Activated naive CD4-positive, alpha-beta T cell treated with anti-CD3 and anti-CD28 coated beads, Interleukin-2, amount 50 U/mL, for 24 hours (primary cell): Measurements from ENCODE around the gene FOXK2.

ENCODE experiments used
- H3K27ac Mint-ChIP-seq: one replicate; pipeline ENCODE4 v1.8.0; 2021; ENCODE audit warnings: mild to moderate bottlenecking, mixed read lengths
- H3K27me3 Mint-ChIP-seq: one replicate; pipeline ENCODE4 v1.8.0; 2021; ENCODE audit warnings: mixed read lengths
- H3K36me3 Mint-ChIP-seq: one replicate; pipeline ENCODE4 v1.8.0; 2021; ENCODE audit warnings: mixed read lengths
- H3K4me1 Mint-ChIP-seq: one replicate; pipeline ENCODE4 v1.8.0; 2021; ENCODE audit warnings: mixed read lengths
- H3K4me3 Mint-ChIP-seq: one replicate; pipeline ENCODE4 v1.8.0; 2021; ENCODE audit warnings: mild to moderate bottlenecking, mixed read lengths
- H3K9me3 Mint-ChIP-seq: one replicate; pipeline ENCODE4 v1.8.0; 2021; ENCODE audit warnings: mixed read lengths

FOXK2 gene

GRCh38 chr17:82636626-82637598 is 117.4 kb downstream of the FOXK2 start:
- no peaks in the 10 kb centered on the region for H3K27me3 Mint-ChIP-seq
- H3K9me3 Mint-ChIP-seq: no peaks in the 10 kb centered on the region
- H3K27ac Mint-ChIP-seq: no peak overlapping the region
- H3K4me3 Mint-ChIP-seq: no peak overlapping the region
- peaks cover 43% of the 10 kb centered on the region for H3K4me1 Mint-ChIP-seq
- H3K36me3 Mint-ChIP-seq: peaks cover 14% of the 10 kb centered on the region

- Mint-ChIP-seq H3K27me3 (no peaks in the 10 kb centered on the region), H3K36me3 (peaks cover 16% of the 10 kb centered on the region), H3K9me3 (no peaks in the 10 kb centered on the region), H3K4me3 (no peak overlapping the region), H3K27ac (no peak overlapping the region), H3K4me1 (peaks cover 44% of the 10 kb centered on the region)
These were observed 118.7 kb downstream of the FOXK2 start for GRCh38 chr17:82638183-82638773.

GRCh38 chr17:82639628-82640027 is 120.1 kb downstream of the FOXK2 start:
- Mint-ChIP-seq H3K36me3 (peaks cover 15% of the 10 kb centered on the region), H3K9me3 (no peaks in the 10 kb centered on the region), H3K27me3 (no peaks in the 10 kb centered on the region), H3K4me3 (no peak overlapping the region), H3K27ac (no peak overlapping the region), H3K4me1 (peaks cover 40% of the 10 kb centered on the region)

GRCh38 chr17:82640036-82640435 is 120.5 kb downstream of the FOXK2 start:
- no peaks in the 10 kb centered on the region for H3K9me3 Mint-ChIP-seq
- H3K36me3 Mint-ChIP-seq: peaks cover 13% of the 10 kb centered on the region
- no peaks in the 10 kb centered on the region for H3K27me3 Mint-ChIP-seq
- peaks cover 36% of the 10 kb centered on the region for H3K4me1 Mint-ChIP-seq
- no peak overlapping the region for H3K4me3 Mint-ChIP-seq
- H3K27ac Mint-ChIP-seq: no peak overlapping the region

- Mint-ChIP-seq H3K27ac (no peak overlapping the region), H3K4me1 (peaks cover 44% of the 10 kb centered on the region), H3K9me3 (no peaks in the 10 kb centered on the region), H3K4me3 (no peak overlapping the region), H3K36me3 (peaks cover 9% of the 10 kb centered on the region), H3K27me3 (no peaks in the 10 kb centered on the region)
These were observed 122.5 kb downstream of the FOXK2 start for GRCh38 chr17:82642022-82642421.

GRCh38 chr17:82644148-82644547 is 124.6 kb downstream of the FOXK2 start:
- H3K4me3 Mint-ChIP-seq: no peak overlapping the region
- H3K27me3 Mint-ChIP-seq: no peaks in the 10 kb centered on the region
- peaks cover 2% of the 10 kb centered on the region for H3K36me3 Mint-ChIP-seq
- H3K4me1 Mint-ChIP-seq: peaks cover 34% of the 10 kb centered on the region
- no peak overlapping the region for H3K27ac Mint-ChIP-seq
- H3K9me3 Mint-ChIP-seq: no peaks in the 10 kb centered on the region

GRCh38 chr17:82645516-82645915 is 126.0 kb downstream of the FOXK2 start:
- Mint-ChIP-seq H3K36me3 (peaks cover 2% of the 10 kb centered on the region), H3K4me1 (peaks cover 32% of the 10 kb centered on the region), H3K4me3 (peak overlapping the region; percentile 87), H3K9me3 (no peaks in the 10 kb centered on the region), H3K27me3 (no peaks in the 10 kb centered on the region), H3K27ac (no peak overlapping the region)

GRCh38 chr17:82647593-82648164 is 128.1 kb downstream of the FOXK2 start:
- peaks cover 29% of the 10 kb centered on the region for H3K4me1 Mint-ChIP-seq
- no peaks in the 10 kb centered on the region for H3K27me3 Mint-ChIP-seq

GRCh38 chr17:82648165-82648668 is 128.7 kb downstream of the FOXK2 start, which contains the start of gene WDR45B:
Gene WDR45B, minus strand, starts transcription at chr17:82648444. Its CDS starts 104 bp downstream, at chr17:82648340.
- peak within 1 kb of the TSS; percentile 87 for H3K4me3 Mint-ChIP-seq
- H3K9me3 Mint-ChIP-seq: no peaks in the 10 kb centered on the region

More at GRCh38 chr17:82647593-82648164, 128.1 kb downstream of the FOXK2 start:
- H3K27ac Mint-ChIP-seq: peak overlapping the region; percentile 74
- peak overlapping the region; percentile 87 for H3K4me3 Mint-ChIP-seq
- H3K36me3 Mint-ChIP-seq: no peaks in the 10 kb centered on the region
- no peaks in the 10 kb centered on the region for H3K9me3 Mint-ChIP-seq

GRCh38 chr17:82648742-82649331 is 129.3 kb downstream of the FOXK2 start:
- peaks cover 25% of the 10 kb centered on the region for H3K4me1 Mint-ChIP-seq
- no peaks in the 10 kb centered on the region for H3K36me3 Mint-ChIP-seq
- H3K27me3 Mint-ChIP-seq: no peaks in the 10 kb centered on the region
- H3K27ac Mint-ChIP-seq: no peak overlapping the region
- no peaks in the 10 kb centered on the region for H3K9me3 Mint-ChIP-seq
- H3K4me3 Mint-ChIP-seq: no peak overlapping the region

More at GRCh38 chr17:82648165-82648668, 128.7 kb downstream of the FOXK2 start, which contains the start of gene WDR45B:
- peak within 1 kb of the TSS; percentile 74 for H3K27ac Mint-ChIP-seq
- peaks cover 26% of the 10 kb centered on the region for H3K4me1 Mint-ChIP-seq
- no peaks in the 10 kb centered on the region for H3K36me3 Mint-ChIP-seq
- no peaks in the 10 kb centered on the region for H3K27me3 Mint-ChIP-seq

- Mint-ChIP-seq H3K9me3 (no peaks in the 10 kb centered on the region), H3K27ac (peak overlapping the region; percentile 77), H3K27me3 (no peaks in the 10 kb centered on the region), H3K4me3 (peak overlapping the region; percentile 36), H3K4me1 (peaks cover 23% of the 10 kb centered on the region), H3K36me3 (no peaks in the 10 kb centered on the region)
These were observed 130.1 kb downstream of the FOXK2 start for GRCh38 chr17:82649501-82650261.

- peaks cover 16% of the 10 kb centered on the region for H3K4me1 Mint-ChIP-seq
- no peak overlapping the region for H3K27ac Mint-ChIP-seq
- H3K27me3 Mint-ChIP-seq: no peaks in the 10 kb centered on the region
- H3K4me3 Mint-ChIP-seq: no peak overlapping the region
- no peaks in the 10 kb centered on the region for H3K9me3 Mint-ChIP-seq
- no peaks in the 10 kb centered on the region for H3K36me3 Mint-ChIP-seq
These were observed 131.2 kb downstream of the FOXK2 start for GRCh38 chr17:82650723-82651122.

- Mint-ChIP-seq H3K9me3 (no peaks in the 10 kb centered on the region), H3K27ac (no peak overlapping the region), H3K4me3 (no peak overlapping the region), H3K4me1 (peaks cover 4% of the 10 kb centered on the region), H3K27me3 (no peaks in the 10 kb centered on the region), H3K36me3 (peaks cover 4% of the 10 kb centered on the region)
These were observed 134.4 kb downstream of the FOXK2 start for GRCh38 chr17:82653651-82654528.
